Liver (tissue), 9 donors: ENCODE measurements around the gene COG7. TPM values are rescaled to one million over a fixed set of nuclear protein-coding genes. Genes with fewer than 3 reads are reported as not detected.

ENCODE experiments used
- DNase-seq: peaks from one replicate; pipeline ENCODE4 v3.0.0-alpha.2; 2017; ENCODE audit warnings: low spot score
- H3K27ac ChIP-seq, 2 donors: one replicate each; pipeline ENCODE4 v1.7.0; 2013; ENCODE audit warnings: inconsistent platforms in 2 of 2, low read length in 2 of 2, control low read depth in 1 of 2, low read depth in 1 of 2, mild to moderate bottlenecking in 1 of 2
- H3K27me3 ChIP-seq, 4 donors: one replicate each; pipeline versions ENCODE4 v1.6.1 to v1.7.0; 2013; ENCODE audit warnings: low read length in 3 of 4, inconsistent platforms in 1 of 4, mild to moderate bottlenecking in 1 of 4, moderate library complexity in 1 of 4; ENCODE audit not compliant: control insufficient read depth in 4 of 4, insufficient read depth in 4 of 4
- H3K36me3 ChIP-seq, 4 donors: one replicate each; pipeline versions ENCODE4 v1.6.1 to v1.7.0; 2013; ENCODE audit warnings: low read length in 3 of 4, mild to moderate bottlenecking in 3 of 4, low read depth in 1 of 4, moderate library complexity in 1 of 4; ENCODE audit not compliant: control insufficient read depth in 4 of 4, insufficient read depth in 3 of 4
- H3K4me1 ChIP-seq, 4 donors: one replicate each; pipeline versions ENCODE4 v1.6.1 to v1.7.0; 2013; ENCODE audit warnings: low read length in 3 of 4, mild to moderate bottlenecking in 3 of 4, moderate library complexity in 1 of 4; ENCODE audit not compliant: control insufficient read depth in 4 of 4, insufficient read depth in 4 of 4
- H3K4me3 ChIP-seq, 3 donors: one replicate each; pipeline versions ENCODE4 v1.6.1 to v1.7.0; 2013; ENCODE audit warnings: low read length in 3 of 3, control low read depth in 1 of 3, low read depth in 1 of 3, mild to moderate bottlenecking in 1 of 3
- H3K9ac ChIP-seq, 2 donors: one replicate each; pipeline ENCODE4 v1.7.0; 2013; ENCODE audit warnings: low read length in 2 of 2, mild to moderate bottlenecking in 2 of 2, moderate library complexity in 2 of 2, control low read depth in 1 of 2, low read depth in 1 of 2
- H3K9me3 ChIP-seq, 4 donors: one replicate each; pipeline versions ENCODE4 v1.6.1 to v1.7.0; 2013; ENCODE audit warnings: low read length in 3 of 4; ENCODE audit not compliant: control insufficient read depth in 4 of 4
- EGR1 ChIP-seq, 2 donors: IDR thresholded peaks; 2 replicates each; pipeline ENCODE4 v1.6.1; 2016 to 2018; ENCODE audit warnings: antibody characterized with exemption in 2 of 2, low read depth in 2 of 2
- FOXA1 ChIP-seq: IDR thresholded peaks from 2 replicates; pipeline ENCODE4 v1.6.1; 2016; ENCODE audit warnings: antibody characterized with exemption
- FOXA2 ChIP-seq: IDR thresholded peaks from 2 replicates; pipeline ENCODE4 v1.6.1; 2016; ENCODE audit warnings: antibody characterized with exemption
- GABPA ChIP-seq, 2 donors: IDR thresholded peaks in 1 of 2; conservative IDR thresholded peaks in 1 of 2; 2 replicates each; pipeline ENCODE4 v1.6.1; 2016; ENCODE audit warnings: antibody characterized with exemption in 2 of 2, mild to moderate bottlenecking in 1 of 2, moderate library complexity in 1 of 2
- HNF4A ChIP-seq, 2 donors: conservative IDR thresholded peaks; 2 replicates each; pipeline ENCODE4 v1.6.1; 2016; ENCODE audit warnings: antibody characterized with exemption in 2 of 2, mild to moderate bottlenecking in 2 of 2
- HNF4G ChIP-seq: IDR thresholded peaks from 2 replicates; pipeline ENCODE4 v1.6.1; 2016; ENCODE audit warnings: antibody characterized with exemption
- NR2F2 ChIP-seq: IDR thresholded peaks from 2 replicates; pipeline ENCODE4 v1.6.1; 2016; ENCODE audit warnings: antibody characterized with exemption
- RXRA ChIP-seq, 2 donors: IDR thresholded peaks; 2 replicates each; pipeline ENCODE4 v1.6.1; 2017 to 2018; ENCODE audit warnings: antibody characterized with exemption in 2 of 2, mild to moderate bottlenecking in 1 of 2
- TAF1 ChIP-seq: conservative IDR thresholded peaks from 2 replicates; pipeline ENCODE4 v1.6.1; 2016; ENCODE audit warnings: antibody characterized with exemption, mild to moderate bottlenecking
- YY1 ChIP-seq: IDR thresholded peaks from 2 replicates; pipeline ENCODE4 v1.6.1; 2016; ENCODE audit warnings: antibody characterized with exemption, mild to moderate bottlenecking
- WGBS: extraction: QIAGEN DNeasy Blood & Tissue Kit; methylation state at CpG from one replicate; pipeline ENCODE4 v1.1.7; 2013; 5-methylcytosine and 5-hydroxymethylcytosine counted together
- polyA plus RNA-seq, 2 donors: library from polyadenylated mRNA; stranded (reverse) in 1 of 2; unstranded in 1 of 2; fragments of 200-250 nt in 1 of 2; fragments of >200 nt in 1 of 2; fragmentation: Nextera tagmentation in 1 of 2; extraction: Ambion mirVana in 1 of 2; gene quantifications; one replicate each; pipeline versions ENCODE4 v1.2.1 to v1.2.3, GENCODE V29; 2013 to 2015
- total RNA-seq, 2 donors: library from RNA; depleted of rRNA; stranded (reverse); fragments of >200 nt; gene quantifications; one replicate each; pipeline ENCODE4 v1.2.3, GENCODE V29; 2014
- TF ChIP-seq, protein P1 (sequence below): IDR thresholded peaks from 2 replicates; pipeline ENCODE4 v1.6.1; 2016; ENCODE audit warnings: antibody characterized with exemption
- TF ChIP-seq, protein P2 (sequence below): IDR thresholded peaks from 2 replicates; pipeline ENCODE4 v1.6.1; 2016; ENCODE audit warnings: antibody characterized with exemption, mild to moderate bottlenecking
- TF ChIP-seq, protein P3 (sequence below): IDR thresholded peaks from 2 replicates; pipeline ENCODE4 v1.6.1; 2016; ENCODE audit warnings: antibody characterized with exemption
- donor health status: healthy.
- donor health status: healthy.
- donor health status: healthy.
- donor health status: healthy.
- donor health status: healthy.

The COG7 gene
- total RNA-seq = 10 to 100 TPM in 1 of 2 donors, 1 to 10 TPM in 1; 7.7 to 11.4 TPM
- 1 to 10 TPM; 5.1 to 5.6 TPM for polyA plus RNA-seq

DNA sequence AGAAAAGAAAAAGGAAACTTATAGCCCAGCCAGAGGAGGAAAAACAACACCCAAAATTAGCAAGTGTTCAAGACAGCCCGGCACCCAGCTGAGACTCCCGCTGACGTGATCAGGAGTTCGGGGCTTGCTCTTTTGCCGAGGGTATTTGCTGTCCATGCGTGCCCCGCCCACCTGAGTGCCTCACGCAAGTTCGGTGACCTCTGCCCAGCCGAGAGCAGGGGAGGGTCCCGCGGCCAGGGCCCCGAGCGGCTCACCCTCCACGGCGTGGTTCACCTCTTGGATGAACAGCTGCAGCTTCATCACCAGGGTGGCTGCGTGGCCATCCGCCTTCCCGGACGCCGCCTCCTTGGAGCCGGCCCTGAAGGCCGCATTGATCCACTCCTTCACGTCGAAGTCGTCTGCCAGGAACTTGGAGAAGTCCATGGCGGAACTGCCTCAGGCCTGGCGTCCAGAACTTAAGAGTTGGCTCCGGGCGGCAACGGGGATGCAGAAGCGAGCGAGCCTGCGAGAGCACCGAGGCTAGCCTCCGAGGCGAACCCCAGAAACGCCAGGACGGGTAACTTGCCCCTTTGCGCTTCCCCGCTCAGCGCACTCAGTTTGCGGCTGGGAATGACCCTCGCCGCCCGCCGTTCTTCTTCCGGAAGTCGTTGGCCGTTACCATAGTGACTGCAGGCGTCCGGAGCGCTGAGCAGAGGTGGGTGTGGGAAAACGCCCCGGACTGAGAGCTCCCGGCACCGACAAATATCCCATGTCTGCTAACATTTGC, at the start of gene COG7:
COG7 (minus strand) TSS at position 618 of the 766 bp plus-strand sequence; CDS start at position 423, 195 bp downstream.
- no peaks in the 10 kb centered on the region for H3K27me3 ChIP-seq
- TF ChIP-seq, protein P1, sequence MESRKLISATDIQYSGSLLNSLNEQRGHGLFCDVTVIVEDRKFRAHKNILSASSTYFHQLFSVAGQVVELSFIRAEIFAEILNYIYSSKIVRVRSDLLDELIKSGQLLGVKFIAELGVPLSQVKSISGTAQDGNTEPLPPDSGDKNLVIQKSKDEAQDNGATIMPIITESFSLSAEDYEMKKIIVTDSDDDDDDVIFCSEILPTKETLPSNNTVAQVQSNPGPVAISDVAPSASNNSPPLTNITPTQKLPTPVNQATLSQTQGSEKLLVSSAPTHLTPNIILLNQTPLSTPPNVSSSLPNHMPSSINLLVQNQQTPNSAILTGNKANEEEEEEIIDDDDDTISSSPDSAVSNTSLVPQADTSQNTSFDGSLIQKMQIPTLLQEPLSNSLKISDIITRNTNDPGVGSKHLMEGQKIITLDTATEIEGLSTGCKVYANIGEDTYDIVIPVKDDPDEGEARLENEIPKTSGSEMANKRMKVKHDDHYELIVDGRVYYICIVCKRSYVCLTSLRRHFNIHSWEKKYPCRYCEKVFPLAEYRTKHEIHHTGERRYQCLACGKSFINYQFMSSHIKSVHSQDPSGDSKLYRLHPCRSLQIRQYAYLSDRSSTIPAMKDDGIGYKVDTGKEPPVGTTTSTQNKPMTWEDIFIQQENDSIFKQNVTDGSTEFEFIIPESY = peak; percentile 79
- TF ChIP-seq FOXA1 (peak; percentile 30), TAF1 (no peak), YY1 (peak; percentile 92), RXRA (IDR thresholded peaks at IDR 0.05) (peak; percentile 54 to 73), NR2F2 (peak; percentile 33), HNF4A (conservative IDR thresholded peaks at IDR 0.05) (no peak), GABPA (IDR thresholded peaks at IDR 0.05 in 1 of 2, conservative IDR thresholded peaks at IDR 0.05 in 1 of 2) (peak; percentile 41 to 92), EGR1 (IDR thresholded peaks at IDR 0.05; ENCODE audit: low read depth in 2 of 2) (peak in 1 of 2 donors; percentile 8), HNF4G (no peak)
- TF ChIP-seq, protein P2, sequence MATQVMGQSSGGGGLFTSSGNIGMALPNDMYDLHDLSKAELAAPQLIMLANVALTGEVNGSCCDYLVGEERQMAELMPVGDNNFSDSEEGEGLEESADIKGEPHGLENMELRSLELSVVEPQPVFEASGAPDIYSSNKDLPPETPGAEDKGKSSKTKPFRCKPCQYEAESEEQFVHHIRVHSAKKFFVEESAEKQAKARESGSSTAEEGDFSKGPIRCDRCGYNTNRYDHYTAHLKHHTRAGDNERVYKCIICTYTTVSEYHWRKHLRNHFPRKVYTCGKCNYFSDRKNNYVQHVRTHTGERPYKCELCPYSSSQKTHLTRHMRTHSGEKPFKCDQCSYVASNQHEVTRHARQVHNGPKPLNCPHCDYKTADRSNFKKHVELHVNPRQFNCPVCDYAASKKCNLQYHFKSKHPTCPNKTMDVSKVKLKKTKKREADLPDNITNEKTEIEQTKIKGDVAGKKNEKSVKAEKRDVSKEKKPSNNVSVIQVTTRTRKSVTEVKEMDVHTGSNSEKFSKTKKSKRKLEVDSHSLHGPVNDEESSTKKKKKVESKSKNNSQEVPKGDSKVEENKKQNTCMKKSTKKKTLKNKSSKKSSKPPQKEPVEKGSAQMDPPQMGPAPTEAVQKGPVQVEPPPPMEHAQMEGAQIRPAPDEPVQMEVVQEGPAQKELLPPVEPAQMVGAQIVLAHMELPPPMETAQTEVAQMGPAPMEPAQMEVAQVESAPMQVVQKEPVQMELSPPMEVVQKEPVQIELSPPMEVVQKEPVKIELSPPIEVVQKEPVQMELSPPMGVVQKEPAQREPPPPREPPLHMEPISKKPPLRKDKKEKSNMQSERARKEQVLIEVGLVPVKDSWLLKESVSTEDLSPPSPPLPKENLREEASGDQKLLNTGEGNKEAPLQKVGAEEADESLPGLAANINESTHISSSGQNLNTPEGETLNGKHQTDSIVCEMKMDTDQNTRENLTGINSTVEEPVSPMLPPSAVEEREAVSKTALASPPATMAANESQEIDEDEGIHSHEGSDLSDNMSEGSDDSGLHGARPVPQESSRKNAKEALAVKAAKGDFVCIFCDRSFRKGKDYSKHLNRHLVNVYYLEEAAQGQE = peak; percentile 22
- TF ChIP-seq, protein P3, sequence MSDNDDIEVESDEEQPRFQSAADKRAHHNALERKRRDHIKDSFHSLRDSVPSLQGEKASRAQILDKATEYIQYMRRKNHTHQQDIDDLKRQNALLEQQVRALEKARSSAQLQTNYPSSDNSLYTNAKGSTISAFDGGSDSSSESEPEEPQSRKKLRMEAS = peak; percentile 55
- H3K9me3 ChIP-seq = no peaks in the 10 kb centered on the region
- H3K4me3 ChIP-seq = peak within 1 kb of the TSS; percentile 70 to 99 (median 98)
- H3K36me3 ChIP-seq = peaks cover 0 to 9% (median 2%) of the 10 kb centered on the region in 4 donors
- under 1% methylated on average over 57 of the region's 57 CpGs for WGBS
- peaks cover 11 to 21% (median 18%) of the 10 kb centered on the region in 4 donors for H3K4me1 ChIP-seq
- DNase-seq = peak; percentile 93
- H3K9ac ChIP-seq = peak within 1 kb of the TSS; percentile 52 to 81
- peak within 1 kb of the TSS; percentile 85 to 88 for H3K27ac ChIP-seq

DNA sequence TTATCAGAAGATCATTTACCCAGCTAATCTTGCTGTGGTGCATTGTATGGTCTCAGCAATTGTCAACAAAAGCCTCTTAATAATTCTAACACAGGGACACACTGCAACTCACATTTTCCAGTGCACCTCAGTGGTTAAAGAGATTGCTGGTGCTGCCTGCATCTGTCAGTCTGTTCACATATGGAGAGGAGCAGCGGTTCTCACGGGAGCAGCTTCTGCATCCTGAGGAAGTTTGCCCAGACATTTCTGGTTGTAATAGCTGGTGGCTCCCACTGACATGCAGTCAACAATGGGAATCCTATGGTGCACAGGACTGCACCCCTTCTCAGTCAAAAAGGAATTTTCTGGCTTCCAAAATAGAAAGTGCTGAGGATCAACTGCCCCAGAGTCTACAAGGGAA, 49.5 kb upstream of the COG7 start:
- no peak for TF ChIP-seq FOXA2
- TF ChIP-seq FOXA1 = no peak
- no peak for TF ChIP-seq NR2F2
- Histone ChIP-seq H3K9ac (no peak overlapping the region), H3K27ac (no peak overlapping the region), H3K9me3 (no peaks in the 10 kb centered on the region), H3K4me3 (no peak overlapping the region), H3K4me1 (peaks cover 14 to 24% (median 18%) of the 10 kb centered on the region in 4 donors), H3K36me3 (no peaks in the 10 kb centered on the region), H3K27me3 (no peaks in the 10 kb centered on the region)
- 80% methylated on average over 2 of the region's 2 CpGs for WGBS
- DNase-seq = no peak
